IPS-NIHi11 (cell line): ENCODE measurements around the gene PEX10.

Experiments
- DNase-seq: peaks from one replicate; pipeline ENCODE4 v3.0.0; 2012; ENCODE audit warnings: mixed read lengths, low spot score

PEX10 gene

DNA sequence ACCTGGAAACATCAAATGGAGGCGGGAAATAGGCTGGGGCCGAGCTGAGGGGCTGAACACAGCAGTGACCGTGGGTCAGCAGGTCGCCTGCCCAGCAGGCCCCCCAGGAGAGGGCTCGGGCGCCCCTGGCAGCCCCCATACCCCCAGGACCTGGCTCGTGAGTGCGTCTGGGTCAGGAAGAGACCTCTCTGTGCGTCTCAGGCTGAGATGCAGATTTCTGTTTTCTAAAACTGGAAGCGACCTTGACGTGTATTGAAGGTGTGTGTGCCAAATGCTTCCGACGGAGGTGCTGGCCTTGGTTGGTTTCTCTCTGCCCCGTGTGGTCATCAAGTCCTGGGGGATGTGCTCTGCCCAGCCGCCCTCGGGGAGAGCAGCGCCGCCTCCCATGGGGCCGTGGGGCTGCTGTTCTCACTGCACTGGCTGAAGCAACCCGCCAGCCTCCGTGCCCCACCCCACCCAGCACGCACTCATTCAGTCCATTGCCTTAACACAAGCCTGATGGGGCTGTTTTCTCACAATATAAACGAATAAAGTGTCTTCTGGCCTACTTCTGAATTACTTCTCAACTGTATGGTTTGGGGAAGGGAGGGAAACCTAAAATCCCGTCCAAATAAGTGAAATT, 7.4 kb downstream of the PEX10 start:
- no peak for DNase-seq

DNA sequence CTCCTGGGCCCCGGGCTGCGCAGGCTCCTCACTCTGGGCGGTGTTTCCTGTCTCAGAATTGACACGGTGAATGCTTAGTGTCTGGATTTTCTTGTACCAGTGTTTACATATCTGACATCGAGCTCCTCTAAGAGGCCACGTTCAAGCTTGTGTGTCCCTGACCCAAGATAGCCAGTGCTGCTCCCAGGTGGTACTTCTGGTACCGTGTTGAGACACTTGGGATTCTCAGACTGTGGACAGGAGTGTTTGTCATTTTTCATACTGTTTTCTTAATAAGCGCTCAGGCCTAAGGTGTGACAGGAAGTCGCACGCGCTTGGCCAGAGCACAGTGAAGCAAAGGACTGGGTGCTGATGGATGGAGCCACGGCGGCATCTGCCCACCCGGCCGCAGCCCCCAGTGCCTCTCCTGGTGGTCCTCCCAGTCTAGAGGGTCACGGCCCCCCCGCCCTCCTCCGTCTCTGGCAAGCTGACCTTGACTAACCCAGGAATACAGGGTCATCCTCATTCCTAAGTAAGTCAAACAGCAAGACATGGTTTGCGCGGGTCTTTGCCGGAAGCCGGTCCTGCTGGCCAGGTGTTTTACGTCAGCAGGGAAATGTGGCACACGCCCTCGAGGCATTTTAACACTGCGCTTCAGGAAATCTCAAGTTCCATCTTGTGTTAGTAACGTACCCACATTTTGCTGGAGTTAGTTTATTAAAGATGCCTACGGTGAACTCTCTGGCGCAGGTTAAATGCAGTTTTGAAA, 8.0 kb downstream of the PEX10 start:
- no peak for DNase-seq

DNA sequence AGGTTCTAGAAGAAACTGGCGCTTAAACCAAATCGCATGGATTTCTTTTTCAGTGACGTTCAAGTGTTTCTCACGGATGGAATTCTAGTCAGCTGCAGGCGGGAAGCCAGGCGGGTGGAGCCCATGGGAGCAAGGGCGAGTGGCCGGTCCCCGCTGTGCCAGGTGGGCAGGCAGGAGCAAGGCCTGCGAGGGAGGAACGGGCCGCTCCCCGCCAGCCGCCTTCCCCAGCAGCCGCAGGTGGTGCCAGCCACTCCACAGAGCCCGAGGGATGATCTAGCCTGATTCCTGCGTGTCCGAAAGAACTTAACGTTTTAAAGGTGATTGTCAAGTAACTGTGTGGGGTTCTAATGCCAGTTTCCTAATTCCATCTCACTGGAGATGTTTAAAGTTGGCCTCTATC, 9.1 kb downstream of the PEX10 start:
- DNase-seq, result no peak

DNA sequence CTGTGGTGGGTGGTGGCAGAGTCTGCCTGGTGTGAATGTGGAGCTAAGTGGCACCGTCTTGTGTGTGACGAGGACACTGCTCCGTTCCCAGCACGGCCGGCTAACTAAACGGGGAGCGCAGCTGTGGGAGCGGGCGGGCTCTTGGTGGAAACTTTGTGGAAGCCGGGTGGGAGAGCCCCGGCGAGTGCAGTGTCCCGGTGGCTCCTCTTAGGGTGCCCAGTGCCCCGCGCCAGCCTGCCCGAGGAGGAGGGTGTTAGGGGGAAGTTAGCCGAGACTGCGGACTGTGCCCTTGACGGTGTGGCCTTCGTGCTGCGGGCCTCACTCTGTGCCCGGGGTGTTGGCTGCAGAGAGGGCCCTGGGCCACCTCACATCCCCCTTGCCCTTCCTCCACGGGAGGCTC, 9.9 kb downstream of the PEX10 start:
- no peak for DNase-seq

DNA sequence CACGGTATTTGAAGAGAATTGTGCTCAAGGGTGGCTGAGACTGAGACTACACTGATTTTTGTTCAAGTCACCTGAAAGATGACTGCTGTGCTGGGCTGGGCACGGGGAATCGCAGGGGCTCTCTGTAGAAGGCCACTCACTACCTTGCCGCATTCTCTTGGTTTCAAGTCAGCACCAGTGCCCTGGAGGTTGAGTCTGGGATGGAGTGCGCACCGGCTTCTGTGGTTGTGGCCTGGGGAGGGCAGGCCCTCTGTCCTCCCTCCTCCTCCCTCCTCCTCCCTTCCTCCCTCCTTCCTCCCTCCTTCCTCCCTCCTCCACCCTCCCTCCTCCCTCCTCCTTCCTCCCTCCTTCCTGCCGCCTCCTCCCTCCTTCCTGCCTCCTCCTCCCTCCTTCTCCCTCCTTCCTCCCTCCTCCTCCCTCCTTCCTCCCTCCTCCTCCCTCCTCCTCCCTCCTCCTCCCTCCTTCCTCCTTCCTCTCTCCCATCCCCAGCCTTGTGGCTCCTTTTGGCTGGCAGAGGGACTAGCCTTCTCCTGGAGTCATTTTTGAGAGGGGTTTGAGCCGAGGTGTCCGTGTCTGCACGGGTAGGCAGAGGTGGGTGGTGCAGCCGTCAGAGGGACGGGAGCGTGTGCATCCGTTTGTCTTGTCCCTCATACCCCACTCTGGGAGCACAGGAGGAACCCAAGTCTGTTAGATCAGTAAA, 11.3 kb downstream of the PEX10 start:
- DNase-seq, result no peak

DNA sequence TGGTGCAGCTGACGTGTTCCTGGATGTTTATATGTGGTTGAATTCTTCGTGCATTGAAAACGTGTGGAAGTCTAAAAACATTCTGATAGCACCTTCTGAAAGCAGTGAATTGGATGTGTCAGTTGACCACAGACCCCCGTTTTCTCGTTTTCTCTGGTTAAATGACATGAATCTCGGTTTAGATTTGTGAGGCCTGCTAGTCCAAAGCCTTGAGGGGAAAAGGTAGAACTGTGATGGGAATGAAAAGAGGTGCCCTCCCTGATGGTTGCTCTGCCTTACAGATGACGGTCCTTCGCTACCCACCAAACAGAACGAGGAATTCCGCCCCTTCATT, 11.8 kb downstream of the PEX10 start:
- no peak for DNase-seq

DNA sequence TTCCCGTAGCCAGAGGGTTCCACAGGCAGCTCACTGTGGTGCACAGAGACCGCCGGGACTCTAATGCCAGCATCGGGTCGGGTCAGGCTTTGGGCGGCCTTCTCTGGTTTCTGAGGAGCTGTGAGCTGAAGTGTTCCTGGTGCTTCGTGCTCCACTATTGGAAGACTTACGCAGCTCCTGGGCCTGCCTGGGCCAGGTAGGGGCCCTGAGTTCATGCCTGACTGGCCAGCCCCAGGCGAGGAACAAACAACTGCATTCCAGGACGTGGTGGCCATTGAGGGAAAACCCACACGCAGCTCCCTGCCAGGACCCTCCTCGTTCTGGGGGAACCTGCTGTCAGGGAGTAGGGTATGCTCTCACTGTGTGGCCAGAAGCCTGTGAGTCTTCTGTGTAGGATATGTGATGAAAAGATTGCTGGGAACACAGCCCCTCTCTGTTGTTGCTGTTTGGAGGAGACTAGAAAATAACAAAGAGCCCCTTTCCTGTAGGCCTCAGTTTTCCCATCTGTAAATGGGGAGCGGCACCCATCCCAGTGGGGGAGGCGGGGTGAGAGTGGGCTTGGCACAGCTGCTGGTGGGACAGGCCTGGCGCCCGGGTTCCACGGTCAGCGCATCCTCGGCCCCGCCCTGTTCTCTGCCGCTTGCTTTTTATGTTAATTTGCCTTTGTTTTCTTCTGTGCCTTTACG, 12.3 kb downstream of the PEX10 start:
- DNase-seq, result no peak

DNA sequence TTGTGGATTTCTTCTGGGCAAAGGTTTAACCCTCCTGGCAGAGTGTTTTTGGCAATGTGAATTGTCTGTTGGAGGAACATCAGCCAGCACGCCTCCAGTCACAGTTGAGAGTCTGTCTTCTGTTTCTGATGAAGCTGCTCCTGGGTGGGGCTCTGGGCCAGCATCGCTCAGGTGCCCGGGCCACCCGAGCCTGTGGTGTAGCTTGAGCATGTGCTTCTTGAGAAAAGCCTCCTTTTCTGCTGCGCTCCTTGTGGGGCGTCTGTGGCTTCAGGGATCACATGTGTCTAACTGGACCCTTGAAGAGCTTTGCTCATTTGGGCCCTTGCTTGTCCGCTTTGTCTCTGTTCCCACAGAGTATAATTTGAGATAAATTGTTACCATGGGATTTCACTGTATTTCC, 13.5 kb downstream of the PEX10 start:
- no peak for DNase-seq

DNA sequence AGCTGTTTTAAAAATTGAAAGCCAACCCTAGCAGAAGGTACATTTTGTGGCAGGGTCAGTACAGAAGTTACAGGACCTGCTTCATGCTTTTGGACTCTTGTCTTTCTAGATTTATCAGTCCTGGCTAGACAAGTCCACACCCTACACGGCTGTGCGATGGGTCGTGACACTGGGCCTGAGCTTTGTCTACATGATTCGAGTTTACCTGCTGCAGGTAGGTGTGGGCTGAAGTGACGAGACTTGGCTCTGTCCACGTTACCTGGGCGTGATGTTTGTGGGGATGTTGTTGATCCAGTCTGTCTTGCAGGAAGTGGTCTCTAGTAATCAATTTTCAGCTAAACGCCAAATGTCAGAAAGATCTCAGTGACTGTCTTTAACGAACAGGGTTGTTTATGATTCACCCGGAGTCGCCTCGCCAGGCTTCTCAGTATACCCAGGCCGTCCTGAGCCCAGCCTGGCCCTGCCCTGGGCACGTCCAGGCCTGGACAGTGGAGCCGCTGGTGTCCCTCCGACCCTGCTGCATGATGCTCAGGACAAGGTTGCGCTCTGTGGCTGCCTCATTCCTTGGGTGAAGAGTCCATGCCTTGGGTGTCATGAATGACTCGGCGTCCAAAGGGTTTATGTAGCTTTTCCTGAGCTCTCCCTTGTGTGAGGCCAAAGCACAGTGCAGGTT, 15.2 kb downstream of the PEX10 start:
- DNase-seq, result no peak

DNA sequence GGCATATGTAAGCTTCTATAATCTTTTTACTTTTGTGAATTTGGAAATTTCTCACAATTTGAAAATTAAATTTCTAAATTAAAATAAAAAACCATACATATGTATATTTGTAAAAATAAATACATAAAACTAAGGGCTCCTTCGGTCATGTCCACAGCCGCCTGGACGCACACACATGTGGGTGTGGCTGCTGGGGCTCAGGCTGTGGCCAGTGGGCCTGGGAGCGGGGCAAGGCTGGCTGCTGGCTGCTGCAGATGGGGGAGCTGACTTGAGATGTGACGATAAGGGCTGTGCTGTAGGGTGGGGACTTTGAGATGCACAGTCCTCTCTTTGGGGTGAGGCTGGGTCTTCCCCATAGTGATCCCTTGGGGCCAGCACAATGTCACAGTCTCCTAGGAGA, 15.9 kb downstream of the PEX10 start:
- no peak for DNase-seq

DNA sequence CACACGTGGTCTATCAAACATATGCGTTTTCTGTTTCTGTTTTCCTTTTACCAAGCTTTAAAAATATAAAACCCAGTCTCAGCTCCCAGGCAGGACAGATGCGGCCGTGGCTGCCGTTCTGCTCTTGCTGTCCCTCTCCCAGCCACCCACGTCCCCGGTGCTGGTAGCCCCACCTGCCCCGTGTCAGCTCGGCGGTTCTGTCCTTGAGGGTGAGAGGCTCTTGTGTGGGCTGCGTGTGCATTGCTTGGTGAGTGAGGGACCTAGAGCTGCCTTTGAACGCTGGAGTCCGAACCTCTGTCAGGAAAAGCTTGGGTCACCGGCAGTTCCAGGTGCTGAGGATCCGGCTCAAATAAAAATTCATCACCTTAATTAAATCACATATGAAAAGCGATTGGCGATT, 16.3 kb downstream of the PEX10 start:
- no peak for DNase-seq

DNA sequence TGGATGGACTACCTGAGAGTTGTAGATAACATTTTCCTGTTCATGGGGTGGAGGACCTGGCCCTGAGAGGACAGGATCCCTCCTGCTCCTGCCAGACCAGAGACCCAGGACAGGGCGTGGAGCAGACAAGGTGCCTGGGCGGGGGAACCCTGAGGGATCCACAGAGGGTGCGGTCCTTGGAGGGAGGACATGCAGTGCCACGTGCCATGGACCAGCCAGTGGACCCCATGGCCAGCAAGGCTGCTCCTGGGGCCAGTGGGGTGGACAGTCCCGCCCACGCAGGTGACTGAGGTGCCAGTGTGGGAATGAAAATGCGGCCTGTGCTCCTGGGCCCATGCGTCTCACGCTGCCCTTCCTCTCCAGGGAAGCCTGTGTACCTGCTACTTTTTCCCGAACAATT, 17.1 kb downstream of the PEX10 start:
- no peak for DNase-seq

DNA sequence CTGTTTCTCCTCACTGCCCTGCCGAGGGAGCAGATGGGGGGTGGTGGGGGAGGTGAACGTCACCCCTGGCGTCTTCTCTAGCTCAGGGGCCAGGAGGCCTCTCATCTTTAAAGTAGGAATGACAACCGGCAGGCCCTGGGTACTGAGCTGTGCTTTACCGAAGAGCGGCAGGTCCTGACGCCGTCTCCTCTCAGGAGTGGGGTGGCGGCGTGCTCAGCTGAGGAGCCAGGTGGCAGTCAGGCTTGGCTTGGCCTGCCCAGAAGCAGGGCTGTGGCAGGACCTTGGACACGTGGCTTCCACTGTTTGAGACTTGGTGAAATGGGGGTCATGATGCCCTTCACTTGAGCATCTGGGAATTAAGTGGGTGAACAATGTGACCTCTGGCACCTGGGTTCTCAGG, 17.6 kb downstream of the PEX10 start:
- DNase-seq, result no peak

DNA sequence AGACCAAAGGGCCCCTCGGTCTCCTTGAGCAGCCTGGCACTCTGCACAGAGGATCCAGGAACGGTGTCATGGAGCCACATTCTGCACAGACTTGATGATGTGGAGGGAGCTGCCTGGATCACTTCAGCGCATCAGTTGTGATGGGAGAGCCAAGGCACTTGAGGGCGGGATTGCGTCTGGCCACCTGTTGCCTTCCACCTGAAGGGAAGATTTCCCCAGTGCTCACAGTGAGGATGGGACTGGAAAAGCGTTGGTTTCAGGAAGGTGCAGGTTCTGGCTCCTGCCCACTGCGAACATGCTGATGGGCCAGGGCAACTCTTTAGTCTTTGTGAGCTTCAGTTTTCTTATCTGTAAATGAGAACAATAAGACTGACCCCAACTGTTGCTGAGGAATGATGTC, 18.1 kb downstream of the PEX10 start:
- DNase-seq, result no peak

DNA sequence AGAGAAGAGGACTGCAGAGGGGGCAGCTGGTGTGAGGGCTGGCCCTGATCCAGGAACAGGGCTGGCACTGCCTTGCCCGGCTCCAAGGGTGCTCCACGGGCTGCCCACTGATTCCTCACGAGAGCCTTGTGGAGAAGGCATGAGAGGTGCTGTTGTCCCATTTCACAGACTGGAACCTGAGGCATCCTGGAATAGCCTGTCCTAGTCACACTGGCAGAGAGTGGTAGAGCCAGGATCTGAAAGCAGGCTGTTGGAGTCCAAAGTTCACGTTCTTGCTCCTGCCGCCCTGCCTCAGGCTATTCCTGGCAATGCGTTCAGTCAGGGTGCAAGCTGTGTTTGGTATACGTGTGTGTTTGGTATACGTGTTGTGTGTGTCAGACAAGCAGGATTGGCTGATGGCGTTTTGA, 18.9 kb downstream of the PEX10 start:
- no peak for DNase-seq

DNA sequence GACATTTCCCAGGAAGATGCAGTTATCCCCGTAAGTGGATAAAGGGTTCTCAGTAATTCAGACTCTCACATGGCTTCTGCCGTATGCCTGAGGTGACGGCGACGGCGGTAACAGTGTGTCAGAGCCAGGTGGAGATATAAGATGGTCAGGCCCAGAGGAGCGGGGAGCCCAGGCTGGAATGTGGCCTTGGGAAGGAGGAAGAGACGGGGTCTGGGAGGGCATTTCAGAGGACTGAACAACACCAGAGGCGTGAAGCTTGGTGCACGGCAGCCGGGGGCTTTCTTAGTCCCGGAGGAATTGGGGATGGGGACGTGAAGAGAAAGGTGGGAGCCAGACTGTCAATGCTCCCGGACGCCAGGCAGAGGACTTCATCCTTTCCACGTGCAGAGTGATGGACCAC, 19.7 kb downstream of the PEX10 start:
- no peak for DNase-seq

DNA sequence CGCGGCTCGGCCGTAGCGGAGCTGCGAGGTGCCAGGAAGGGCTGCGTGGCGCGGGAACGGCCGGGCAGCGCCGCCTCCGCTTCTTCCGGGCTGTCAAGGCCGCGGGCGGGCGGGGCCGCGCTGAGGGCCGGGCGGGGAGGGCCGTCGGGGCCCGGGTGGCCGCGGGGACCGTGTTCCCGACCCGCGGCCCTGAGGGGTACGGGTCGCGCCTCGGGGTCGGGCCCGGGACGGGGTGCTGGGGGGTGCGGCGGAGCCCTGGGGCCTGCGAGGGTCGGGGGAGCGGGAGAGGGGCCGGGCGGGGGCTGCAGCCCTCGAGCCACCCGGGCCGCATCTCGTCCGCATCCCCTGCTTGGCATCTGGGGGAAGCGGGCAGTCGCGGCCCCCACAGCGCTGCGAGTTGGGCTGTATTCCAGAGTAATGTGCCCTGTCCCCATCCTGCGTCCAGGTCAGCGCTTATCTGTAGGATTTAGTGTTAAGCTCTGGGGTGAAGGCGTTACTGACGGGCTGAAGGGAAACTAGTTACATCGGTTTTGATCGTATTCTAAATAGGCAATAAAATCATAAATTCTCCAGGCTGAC, 20.3 kb downstream of the PEX10 start:
- no peak for DNase-seq

DNA sequence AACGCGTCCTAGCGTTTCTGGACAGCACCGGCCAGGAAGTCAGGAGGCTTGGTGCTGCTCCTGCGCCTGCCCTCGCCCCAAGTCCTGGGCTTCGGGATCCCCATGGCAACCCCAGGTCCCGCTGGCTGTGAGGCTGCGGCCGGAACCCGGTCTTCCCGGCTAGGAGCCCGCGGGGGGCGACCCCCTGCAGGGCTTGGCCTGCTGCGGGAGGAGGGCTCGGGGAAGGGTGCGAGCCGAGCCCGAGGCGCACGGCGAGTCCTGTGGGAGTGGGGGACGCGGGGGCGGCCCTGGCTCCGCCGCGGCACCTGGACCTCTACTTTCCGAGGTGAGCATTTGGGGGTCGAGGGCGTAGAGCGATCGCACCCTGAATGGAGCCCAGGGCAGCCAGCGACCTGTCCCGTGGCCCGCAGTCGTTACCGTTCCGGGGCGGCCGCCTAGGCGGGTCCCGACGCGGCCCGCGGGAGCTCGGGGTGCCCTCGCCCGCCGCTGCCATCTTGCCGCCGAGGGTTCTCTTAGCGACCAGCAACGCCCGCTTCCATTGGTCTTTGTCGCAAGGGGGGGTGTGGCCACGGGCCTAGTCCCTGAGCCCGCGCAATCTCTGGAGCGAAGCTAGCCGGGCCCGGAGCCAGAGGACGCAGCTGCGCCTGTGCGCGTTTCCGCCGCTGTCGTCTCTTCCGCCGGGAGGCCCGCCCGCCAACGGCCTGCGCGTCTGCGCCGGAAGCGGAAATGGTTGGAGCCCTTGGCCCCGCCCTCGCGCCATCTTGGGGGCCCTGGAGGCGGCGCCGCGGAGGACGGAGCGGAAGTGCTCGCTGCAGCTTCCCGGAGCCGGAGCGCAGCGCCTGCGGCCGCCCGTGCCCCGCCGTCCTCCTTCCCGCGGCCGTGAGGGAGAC, 21.1 kb downstream of the PEX10 start, which contains the start of the genes MORN1 and RER1:
Gene MORN1 (minus strand): TSS at position 514 of the 890 bp plus-strand sequence. CDS start 21 bp downstream, at position 493.
Gene RER1 (plus strand): TSS at position 801 of the 890 bp plus-strand sequence. CDS start 3,950 bp downstream, outside the sequence.
- DNase-seq, result peak; percentile 99

DNA sequence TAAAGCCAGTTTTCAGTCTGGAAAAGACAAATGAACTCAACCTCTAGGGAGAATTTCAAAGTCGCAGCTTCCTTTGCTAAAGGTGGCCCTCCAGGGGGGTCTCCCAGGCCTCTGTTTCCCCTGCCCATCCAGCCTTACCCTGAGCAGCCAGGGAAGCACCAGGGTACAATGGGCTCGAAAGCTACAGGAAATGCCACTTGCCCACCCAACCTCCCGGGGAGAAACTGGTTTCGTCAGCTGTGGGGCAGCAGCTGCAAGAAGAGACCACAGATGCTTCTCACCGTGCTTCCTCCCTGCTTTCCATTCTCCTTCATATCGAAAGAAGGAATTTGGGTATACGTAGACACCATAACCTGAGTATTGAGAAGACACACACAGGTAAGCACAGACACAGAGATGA, 22.7 kb downstream of the PEX10 start:
- DNase-seq, result no peak

DNA sequence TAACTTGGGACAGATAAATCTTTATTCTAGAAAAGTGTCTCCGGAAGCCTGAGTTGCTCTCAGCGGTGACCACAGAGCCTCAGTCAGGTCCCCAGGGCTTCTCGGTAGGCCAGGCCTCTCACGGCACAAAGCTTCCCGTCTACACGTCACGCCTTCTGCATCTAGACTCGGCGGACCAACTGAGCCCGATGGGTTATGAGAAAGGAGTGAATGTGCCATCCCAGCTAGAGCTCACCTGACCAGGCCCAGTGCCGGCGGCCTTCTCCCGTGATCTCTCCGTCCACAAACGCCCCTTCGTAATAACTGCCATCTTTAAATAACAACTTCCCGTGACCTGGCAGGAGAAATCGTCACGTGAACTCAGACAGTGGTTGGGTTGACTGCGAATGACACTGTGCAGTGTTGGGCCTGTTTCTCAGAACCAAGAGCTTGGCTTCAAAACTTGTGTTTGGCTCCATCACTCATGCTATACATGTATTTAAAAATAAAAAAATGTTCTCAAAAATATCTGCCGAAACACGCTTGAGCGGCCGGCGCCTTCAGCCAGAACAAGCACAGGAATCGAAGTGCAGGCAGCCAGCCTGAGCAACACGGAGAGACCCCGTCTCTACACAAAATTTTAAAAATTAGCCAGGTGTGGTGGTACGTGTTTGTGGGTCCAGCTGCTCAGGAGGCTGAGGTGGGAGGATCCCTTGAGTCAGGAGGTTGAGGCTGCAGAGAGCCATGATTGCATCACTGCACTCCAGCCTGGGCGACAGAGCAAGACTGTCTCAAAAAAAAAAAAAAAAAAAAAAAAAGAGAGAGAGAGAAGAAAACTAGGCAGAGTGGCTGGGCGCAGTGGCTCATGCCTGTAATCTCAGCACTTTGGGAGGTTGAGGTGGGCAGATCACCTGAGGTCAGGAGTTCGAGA, 24.1 kb downstream of the PEX10 start:
- DNase-seq, result no peak
